HEK293 (cell line): ENCODE results near the gene CAPN12.

Experiments
- CTCF ChIA-PET: fragments of 350-600 bp; formaldehyde crosslinking; extraction: SDS; loops from one replicate; lab custom pipeline; 2021; ENCODE audit warnings: antibody characterized with exemption; lab: Yijun Ruan, JAX
- POLR2A ChIA-PET: fragments of 300-600 bp; formaldehyde crosslinking; extraction: SDS; loops from one replicate; lab custom pipeline; 2020; ENCODE audit warnings: antibody characterized with exemption, inconsistent platforms; lab: Yijun Ruan, JAX
- H3K27ac ChIP-seq: fragments of 200-500 bp; sonication (Bioruptor generic); 2 replicates; pipeline ENCODE4 v1.5.1; 2014; ENCODE audit warnings: low read depth, low read length, control low read depth, inconsistent platforms; ENCODE audit errors: extremely low read depth
- H3K36me3 ChIP-seq, 2 experiments: fragments of 200-500 bp in 1 of 2; sonication (Bioruptor generic) in 1 of 2; 1 replicate in 1 of 2; 2 replicates in 1 of 2; pipeline ENCODE4 v1.5.1; 2014 to 2017; ENCODE audit warnings: inconsistent platforms in 2 of 2, low read length in 2 of 2; ENCODE audit not compliant: control insufficient read depth in 2 of 2, insufficient read depth in 1 of 2
- H3K4me1 ChIP-seq: fragments of 200-500 bp; sonication (Bioruptor generic); 2 replicates; pipeline ENCODE4 v1.5.1; 2014; ENCODE audit warnings: mild to moderate bottlenecking, low read length, inconsistent platforms; ENCODE audit not compliant: control insufficient read depth, insufficient read depth
- H3K4me3 ChIP-seq: 2 replicates; pipeline ENCODE4 v1.5.1; 2011; ENCODE audit warnings: low read depth, mild to moderate bottlenecking, control low read depth, low read length, moderate library complexity
- H3K9me3 ChIP-seq: fragments of 200-500 bp; sonication (Bioruptor generic); 2 replicates; pipeline ENCODE4 v1.5.1; 2014; ENCODE audit warnings: low read depth, low read length, inconsistent platforms; ENCODE audit not compliant: control insufficient read depth, insufficient read depth
- MYNN ChIP-seq: fragments of 450-650 bp; formaldehyde crosslinking; IDR thresholded peaks from 2 replicates; pipeline ENCODE4 v1.5.1; 2016; ENCODE audit warnings: missing biosample characterization, missing genetic modification characterization, borderline replicate concordance
- TRIM28 ChIP-seq: IDR thresholded peaks from 2 replicates; pipeline ENCODE4 v1.6.1; 2011; ENCODE audit warnings: low read length, control low read depth, borderline replicate concordance
- ZBTB17 ChIP-seq: fragments of 450-650 bp; formaldehyde crosslinking; IDR thresholded peaks from 2 replicates; pipeline ENCODE4 v1.5.1; 2016; ENCODE audit warnings: missing biosample characterization, missing genetic modification characterization
- ZEB2 ChIP-seq: fragments of 450-650 bp; formaldehyde crosslinking; IDR thresholded peaks from 2 replicates; pipeline ENCODE4 v1.5.1; 2016; ENCODE audit warnings: missing biosample characterization, missing genetic modification characterization
- ZFHX2 ChIP-seq: fragments of 450-650 bp; formaldehyde crosslinking; conservative IDR thresholded peaks from 2 replicates; pipeline ENCODE4 v1.5.1; 2016; ENCODE audit warnings: missing biosample characterization, missing genetic modification characterization
- ZNF10 ChIP-seq: fragments of 450-650 bp; formaldehyde crosslinking; IDR thresholded peaks from 2 replicates; pipeline ENCODE4 v1.5.1; 2017; ENCODE audit warnings: missing biosample characterization, missing genetic modification characterization
- ZNF114 ChIP-seq: fragments of 450-650 bp; formaldehyde crosslinking; IDR thresholded peaks from 2 replicates; pipeline ENCODE4 v1.5.0; 2017; ENCODE audit warnings: missing biosample characterization, missing genetic modification characterization
- ZNF121 ChIP-seq: fragments of 450-650 bp; formaldehyde crosslinking; IDR thresholded peaks from 2 replicates; pipeline ENCODE4 v1.5.1; 2016; ENCODE audit warnings: missing biosample characterization, missing genetic modification characterization
- ZNF544 ChIP-seq: fragments of 450-650 bp; formaldehyde crosslinking; IDR thresholded peaks from 2 replicates; pipeline ENCODE4 v1.5.0; 2017; ENCODE audit warnings: missing biosample characterization, missing genetic modification characterization
- ZNF621 ChIP-seq: fragments of 450-650 bp; formaldehyde crosslinking; IDR thresholded peaks from 2 replicates; pipeline ENCODE4 v1.5.1; 2017; ENCODE audit warnings: missing biosample characterization, missing genetic modification characterization
- ZNF785 ChIP-seq: fragments of 450-650 bp; formaldehyde crosslinking; IDR thresholded peaks from 2 replicates; pipeline ENCODE4 v1.5.1; 2016; ENCODE audit warnings: missing biosample characterization, missing genetic modification characterization
- ZSCAN30 ChIP-seq: fragments of 450-650 bp; IDR thresholded peaks from 2 replicates; pipeline ENCODE4 v1.5.1; 2018; ENCODE audit warnings: missing biosample characterization, mild to moderate bottlenecking, missing genetic modification characterization, moderate library complexity
- TF ChIP-seq, protein P1 (sequence below): fragments of 450-650 bp; formaldehyde crosslinking; IDR thresholded peaks from 2 replicates; pipeline ENCODE4 v1.5.1; 2017; ENCODE audit warnings: missing biosample characterization, missing genetic modification characterization
- TF ChIP-seq, protein P2 (sequence below): fragments of 450-650 bp; formaldehyde crosslinking; conservative IDR thresholded peaks from 2 replicates; pipeline ENCODE4 v1.5.1; 2016; ENCODE audit warnings: low read depth, missing biosample characterization, missing genetic modification characterization
- TF ChIP-seq, protein P3 (sequence below): fragments of 450-650 bp; formaldehyde crosslinking; IDR thresholded peaks from 2 replicates; pipeline ENCODE4 v1.5.1; 2017; ENCODE audit warnings: missing biosample characterization, missing genetic modification characterization
- TF ChIP-seq, protein P4 (sequence below): fragments of 450-650 bp; formaldehyde crosslinking; IDR thresholded peaks from 2 replicates; pipeline ENCODE4 v1.5.1; 2016; ENCODE audit warnings: missing biosample characterization, missing genetic modification characterization
- TF ChIP-seq, protein P5 (sequence below): fragments of 450-650 bp; IDR thresholded peaks from 2 replicates; pipeline ENCODE4 v1.5.1; 2018; ENCODE audit warnings: missing biosample characterization, mild to moderate bottlenecking, missing genetic modification characterization
- TF ChIP-seq, protein P6 (sequence below): fragments of 450-650 bp; formaldehyde crosslinking; IDR thresholded peaks from 2 replicates; pipeline ENCODE4 v1.5.1; 2016; ENCODE audit warnings: missing biosample characterization, missing genetic modification characterization, low read depth
- TF ChIP-seq, protein P7 (sequence below): fragments of 450-650 bp; formaldehyde crosslinking; IDR thresholded peaks from 2 replicates; pipeline ENCODE4 v1.5.1; 2017; ENCODE audit warnings: missing biosample characterization, missing genetic modification characterization

The CAPN12 gene

DNA sequence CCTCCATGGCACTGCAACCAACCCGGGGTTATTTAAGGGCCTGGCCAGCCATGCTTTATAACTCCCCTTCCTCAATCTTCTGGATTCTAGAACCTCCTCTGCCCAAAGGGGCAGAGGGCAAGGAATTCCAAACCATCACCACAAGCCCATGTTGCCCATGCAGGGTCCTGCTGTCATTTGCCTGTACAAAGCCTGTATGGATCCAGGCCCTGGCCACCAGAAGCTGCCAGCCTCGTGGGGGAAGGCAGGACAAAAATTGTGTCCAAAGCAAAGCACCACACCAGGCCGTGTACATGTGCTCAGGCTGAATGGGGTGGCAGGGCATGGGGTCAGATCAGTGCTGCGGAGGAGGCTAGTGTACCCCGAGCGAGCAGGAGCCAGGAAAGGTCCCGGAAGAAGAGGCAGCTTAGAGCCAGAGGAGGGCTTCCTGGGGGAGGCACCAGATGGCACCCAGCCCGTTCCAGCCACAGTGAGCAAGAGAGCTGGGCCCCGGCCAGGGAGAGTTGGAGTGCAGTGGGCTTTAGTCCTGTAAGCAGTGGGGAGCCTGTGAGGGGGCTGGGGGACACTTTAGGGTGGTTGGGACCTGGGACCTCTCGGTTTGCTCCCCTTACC lies 35.8 kb downstream of the CAPN12 start:
- H3K4me3 ChIP-seq: no peak overlapping the region
- no peak for TF ChIP-seq ZSCAN30
- TF ChIP-seq, protein P1, sequence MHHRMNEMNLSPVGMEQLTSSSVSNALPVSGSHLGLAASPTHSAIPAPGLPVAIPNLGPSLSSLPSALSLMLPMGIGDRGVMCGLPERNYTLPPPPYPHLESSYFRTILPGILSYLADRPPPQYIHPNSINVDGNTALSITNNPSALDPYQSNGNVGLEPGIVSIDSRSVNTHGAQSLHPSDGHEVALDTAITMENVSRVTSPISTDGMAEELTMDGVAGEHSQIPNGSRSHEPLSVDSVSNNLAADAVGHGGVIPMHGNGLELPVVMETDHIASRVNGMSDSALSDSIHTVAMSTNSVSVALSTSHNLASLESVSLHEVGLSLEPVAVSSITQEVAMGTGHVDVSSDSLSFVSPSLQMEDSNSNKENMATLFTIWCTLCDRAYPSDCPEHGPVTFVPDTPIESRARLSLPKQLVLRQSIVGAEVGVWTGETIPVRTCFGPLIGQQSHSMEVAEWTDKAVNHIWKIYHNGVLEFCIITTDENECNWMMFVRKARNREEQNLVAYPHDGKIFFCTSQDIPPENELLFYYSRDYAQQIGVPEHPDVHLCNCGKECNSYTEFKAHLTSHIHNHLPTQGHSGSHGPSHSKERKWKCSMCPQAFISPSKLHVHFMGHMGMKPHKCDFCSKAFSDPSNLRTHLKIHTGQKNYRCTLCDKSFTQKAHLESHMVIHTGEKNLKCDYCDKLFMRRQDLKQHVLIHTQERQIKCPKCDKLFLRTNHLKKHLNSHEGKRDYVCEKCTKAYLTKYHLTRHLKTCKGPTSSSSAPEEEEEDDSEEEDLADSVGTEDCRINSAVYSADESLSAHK (tag by site-specific recombination): no peak
- TF ChIP-seq TRIM28: no peak
- TF ChIP-seq, protein P2, sequence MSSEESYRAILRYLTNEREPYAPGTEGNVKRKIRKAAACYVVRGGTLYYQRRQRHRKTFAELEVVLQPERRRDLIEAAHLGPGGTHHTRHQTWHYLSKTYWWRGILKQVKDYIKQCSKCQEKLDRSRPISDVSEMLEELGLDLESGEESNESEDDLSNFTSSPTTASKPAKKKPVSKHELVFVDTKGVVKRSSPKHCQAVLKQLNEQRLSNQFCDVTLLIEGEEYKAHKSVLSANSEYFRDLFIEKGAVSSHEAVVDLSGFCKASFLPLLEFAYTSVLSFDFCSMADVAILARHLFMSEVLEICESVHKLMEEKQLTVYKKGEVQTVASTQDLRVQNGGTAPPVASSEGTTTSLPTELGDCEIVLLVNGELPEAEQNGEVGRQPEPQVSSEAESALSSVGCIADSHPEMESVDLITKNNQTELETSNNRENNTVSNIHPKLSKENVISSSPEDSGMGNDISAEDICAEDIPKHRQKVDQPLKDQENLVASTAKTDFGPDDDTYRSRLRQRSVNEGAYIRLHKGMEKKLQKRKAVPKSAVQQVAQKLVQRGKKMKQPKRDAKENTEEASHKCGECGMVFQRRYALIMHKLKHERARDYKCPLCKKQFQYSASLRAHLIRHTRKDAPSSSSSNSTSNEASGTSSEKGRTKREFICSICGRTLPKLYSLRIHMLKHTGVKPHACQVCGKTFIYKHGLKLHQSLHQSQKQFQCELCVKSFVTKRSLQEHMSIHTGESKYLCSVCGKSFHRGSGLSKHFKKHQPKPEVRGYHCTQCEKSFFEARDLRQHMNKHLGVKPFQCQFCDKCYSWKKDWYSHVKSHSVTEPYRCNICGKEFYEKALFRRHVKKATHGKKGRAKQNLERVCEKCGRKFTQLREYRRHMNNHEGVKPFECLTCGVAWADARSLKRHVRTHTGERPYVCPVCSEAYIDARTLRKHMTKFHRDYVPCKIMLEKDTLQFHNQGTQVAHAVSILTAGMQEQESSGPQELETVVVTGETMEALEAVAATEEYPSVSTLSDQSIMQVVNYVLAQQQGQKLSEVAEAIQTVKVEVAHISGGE (tag by site-specific recombination): no peak
- no peak for TF ChIP-seq ZEB2 (tag by site-specific recombination)
- TF ChIP-seq ZNF544 (tag by site-specific recombination): no peak
- no peak for TF ChIP-seq ZNF785 (tag by site-specific recombination)
- TF ChIP-seq, protein P3, sequence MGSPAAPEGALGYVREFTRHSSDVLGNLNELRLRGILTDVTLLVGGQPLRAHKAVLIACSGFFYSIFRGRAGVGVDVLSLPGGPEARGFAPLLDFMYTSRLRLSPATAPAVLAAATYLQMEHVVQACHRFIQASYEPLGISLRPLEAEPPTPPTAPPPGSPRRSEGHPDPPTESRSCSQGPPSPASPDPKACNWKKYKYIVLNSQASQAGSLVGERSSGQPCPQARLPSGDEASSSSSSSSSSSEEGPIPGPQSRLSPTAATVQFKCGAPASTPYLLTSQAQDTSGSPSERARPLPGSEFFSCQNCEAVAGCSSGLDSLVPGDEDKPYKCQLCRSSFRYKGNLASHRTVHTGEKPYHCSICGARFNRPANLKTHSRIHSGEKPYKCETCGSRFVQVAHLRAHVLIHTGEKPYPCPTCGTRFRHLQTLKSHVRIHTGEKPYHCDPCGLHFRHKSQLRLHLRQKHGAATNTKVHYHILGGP (tag by site-specific recombination): no peak
- no peak for TF ChIP-seq ZNF114
- TF ChIP-seq, protein P4, sequence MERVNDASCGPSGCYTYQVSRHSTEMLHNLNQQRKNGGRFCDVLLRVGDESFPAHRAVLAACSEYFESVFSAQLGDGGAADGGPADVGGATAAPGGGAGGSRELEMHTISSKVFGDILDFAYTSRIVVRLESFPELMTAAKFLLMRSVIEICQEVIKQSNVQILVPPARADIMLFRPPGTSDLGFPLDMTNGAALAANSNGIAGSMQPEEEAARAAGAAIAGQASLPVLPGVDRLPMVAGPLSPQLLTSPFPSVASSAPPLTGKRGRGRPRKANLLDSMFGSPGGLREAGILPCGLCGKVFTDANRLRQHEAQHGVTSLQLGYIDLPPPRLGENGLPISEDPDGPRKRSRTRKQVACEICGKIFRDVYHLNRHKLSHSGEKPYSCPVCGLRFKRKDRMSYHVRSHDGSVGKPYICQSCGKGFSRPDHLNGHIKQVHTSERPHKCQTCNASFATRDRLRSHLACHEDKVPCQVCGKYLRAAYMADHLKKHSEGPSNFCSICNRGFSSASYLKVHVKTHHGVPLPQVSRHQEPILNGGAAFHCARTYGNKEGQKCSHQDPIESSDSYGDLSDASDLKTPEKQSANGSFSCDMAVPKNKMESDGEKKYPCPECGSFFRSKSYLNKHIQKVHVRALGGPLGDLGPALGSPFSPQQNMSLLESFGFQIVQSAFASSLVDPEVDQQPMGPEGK (tag by site-specific recombination): no peak
- no peak for TF ChIP-seq ZNF121 (tag by site-specific recombination)
- TF ChIP-seq ZNF621 (tag by site-specific recombination): no peak
- TF ChIP-seq ZFHX2 (tag by site-specific recombination): no peak
- TF ChIP-seq ZBTB17: no peak
- no peak for TF ChIP-seq ZNF10 (tag by site-specific recombination)
- TF ChIP-seq, protein P5, sequence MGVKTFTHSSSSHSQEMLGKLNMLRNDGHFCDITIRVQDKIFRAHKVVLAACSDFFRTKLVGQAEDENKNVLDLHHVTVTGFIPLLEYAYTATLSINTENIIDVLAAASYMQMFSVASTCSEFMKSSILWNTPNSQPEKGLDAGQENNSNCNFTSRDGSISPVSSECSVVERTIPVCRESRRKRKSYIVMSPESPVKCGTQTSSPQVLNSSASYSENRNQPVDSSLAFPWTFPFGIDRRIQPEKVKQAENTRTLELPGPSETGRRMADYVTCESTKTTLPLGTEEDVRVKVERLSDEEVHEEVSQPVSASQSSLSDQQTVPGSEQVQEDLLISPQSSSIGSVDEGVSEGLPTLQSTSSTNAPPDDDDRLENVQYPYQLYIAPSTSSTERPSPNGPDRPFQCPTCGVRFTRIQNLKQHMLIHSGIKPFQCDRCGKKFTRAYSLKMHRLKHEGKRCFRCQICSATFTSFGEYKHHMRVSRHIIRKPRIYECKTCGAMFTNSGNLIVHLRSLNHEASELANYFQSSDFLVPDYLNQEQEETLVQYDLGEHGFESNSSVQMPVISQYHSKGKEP (tag by site-specific recombination): no peak
- no peak for TF ChIP-seq MYNN (tag by site-specific recombination)
- TF ChIP-seq, protein P6, sequence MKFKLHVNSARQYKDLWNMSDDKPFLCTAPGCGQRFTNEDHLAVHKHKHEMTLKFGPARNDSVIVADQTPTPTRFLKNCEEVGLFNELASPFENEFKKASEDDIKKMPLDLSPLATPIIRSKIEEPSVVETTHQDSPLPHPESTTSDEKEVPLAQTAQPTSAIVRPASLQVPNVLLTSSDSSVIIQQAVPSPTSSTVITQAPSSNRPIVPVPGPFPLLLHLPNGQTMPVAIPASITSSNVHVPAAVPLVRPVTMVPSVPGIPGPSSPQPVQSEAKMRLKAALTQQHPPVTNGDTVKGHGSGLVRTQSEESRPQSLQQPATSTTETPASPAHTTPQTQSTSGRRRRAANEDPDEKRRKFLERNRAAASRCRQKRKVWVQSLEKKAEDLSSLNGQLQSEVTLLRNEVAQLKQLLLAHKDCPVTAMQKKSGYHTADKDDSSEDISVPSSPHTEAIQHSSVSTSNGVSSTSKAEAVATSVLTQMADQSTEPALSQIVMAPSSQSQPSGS (tag by site-specific recombination): no peak
- TF ChIP-seq, protein P7, sequence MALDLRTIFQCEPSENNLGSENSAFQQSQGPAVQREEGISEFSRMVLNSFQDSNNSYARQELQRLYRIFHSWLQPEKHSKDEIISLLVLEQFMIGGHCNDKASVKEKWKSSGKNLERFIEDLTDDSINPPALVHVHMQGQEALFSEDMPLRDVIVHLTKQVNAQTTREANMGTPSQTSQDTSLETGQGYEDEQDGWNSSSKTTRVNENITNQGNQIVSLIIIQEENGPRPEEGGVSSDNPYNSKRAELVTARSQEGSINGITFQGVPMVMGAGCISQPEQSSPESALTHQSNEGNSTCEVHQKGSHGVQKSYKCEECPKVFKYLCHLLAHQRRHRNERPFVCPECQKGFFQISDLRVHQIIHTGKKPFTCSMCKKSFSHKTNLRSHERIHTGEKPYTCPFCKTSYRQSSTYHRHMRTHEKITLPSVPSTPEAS (tag by site-specific recombination): no peak
- TF ChIP-seq, all 188 proteins: peak for 0
- Histone ChIP-seq H3K9me3 (no peaks in the 10 kb centered on the region), H3K27ac (no peak overlapping the region), H3K4me1 (no peaks in the 10 kb centered on the region), H3K36me3 (peaks cover 81 to 100% of the 10 kb centered on the region in 2 experiments)
- POLR2A ChIA-PET: interaction anchor here (0.6 to 1.3 kb wide), 3 partner anchors 15 to 66 kb away, joined by 3 read pairs; partner anchors contain the start of gene ACTN4
- CTCF ChIA-PET: interaction anchor here (0.6 kb wide), 1 partner anchor 25 kb away, joined by 3 read pairs; no protein-coding TSS in a partner anchor
